KMS-11 (cell line): ENCODE results near the gene GPR65.

Experiments
- H2AFZ ChIP-seq: fragments of 200-600 bp; sonication (generic); 2 replicates; pipeline ENCODE4 v1.6.1; 2016; ENCODE audit warnings: antibody characterized with exemption, mixed run types, low read depth
- H3K27ac ChIP-seq: fragments of 200-600 bp; sonication (generic); 2 replicates; pipeline ENCODE4 v1.6.1; 2016; ENCODE audit warnings: mild to moderate bottlenecking, mixed run types
- H3K27me3 ChIP-seq: fragments of 200-600 bp; sonication (generic); 2 replicates; pipeline ENCODE4 v1.6.1; 2017; ENCODE audit warnings: mild to moderate bottlenecking, low read depth, mixed run types, moderate library complexity; ENCODE audit not compliant: insufficient read depth
- H3K36me3 ChIP-seq: fragments of 200-600 bp; sonication (generic); 2 replicates; pipeline ENCODE4 v1.6.1; 2017; ENCODE audit warnings: mild to moderate bottlenecking, mixed run types; ENCODE audit not compliant: insufficient read depth
- H3K4me1 ChIP-seq: fragments of 200-600 bp; sonication (generic); 2 replicates; pipeline ENCODE4 v1.6.1; 2016; ENCODE audit warnings: mild to moderate bottlenecking, low read depth, mixed run types; ENCODE audit not compliant: poor library complexity, severe bottlenecking
- H3K4me2 ChIP-seq: fragments of 200-600 bp; sonication (generic); 2 replicates; pipeline ENCODE4 v1.7.0; 2016; ENCODE audit warnings: mild to moderate bottlenecking, mixed run types
- H3K4me3 ChIP-seq: fragments of 200-600 bp; sonication (generic); IDR thresholded peaks from 2 replicates; pipeline ENCODE4 v1.6.1; 2017; ENCODE audit warnings: low read depth, low read length, mixed read lengths; ENCODE audit not compliant: insufficient read depth
- H3K79me2 ChIP-seq: fragments of 200-600 bp; sonication (generic); 2 replicates; pipeline ENCODE4 v1.6.1; 2016; ENCODE audit warnings: low read depth, mixed run types; ENCODE audit not compliant: insufficient read depth
- H3K9ac ChIP-seq: fragments of 200-600 bp; sonication (generic); 2 replicates; pipeline ENCODE4 v1.6.1; 2016; ENCODE audit warnings: mild to moderate bottlenecking, mixed run types
- H4K20me1 ChIP-seq: fragments of 200-600 bp; sonication (generic); 2 replicates; pipeline ENCODE4 v1.6.1; 2016; ENCODE audit warnings: mild to moderate bottlenecking, mixed run types; ENCODE audit not compliant: insufficient read depth
- CTCF ChIP-seq: fragments of 200-600 bp; sonication (generic); conservative IDR thresholded peaks from 2 replicates; pipeline ENCODE4 v1.6.1; 2017; ENCODE audit warnings: low read depth, mild to moderate bottlenecking, antibody characterized with exemption, low read length, moderate library complexity, mixed read lengths

GPR65 gene

GRCh38 chr14:87979689-87980088 lies 25.2 kb upstream of the GPR65 start:
- no peak overlapping the region for H3K4me3 ChIP-seq
- no peaks in the 10 kb centered on the region for H3K79me2 ChIP-seq
- no peaks in the 10 kb centered on the region for H3K36me3 ChIP-seq
- H3K4me2 ChIP-seq: no peak overlapping the region
- no peaks in the 10 kb centered on the region for H3K4me1 ChIP-seq
- H3K27ac ChIP-seq: no peak overlapping the region
- no peak overlapping the region for H2AFZ ChIP-seq
- no peak overlapping the region for H3K9ac ChIP-seq
- H3K27me3 ChIP-seq: no peaks in the 10 kb centered on the region
- no peak for TF ChIP-seq CTCF
- H4K20me1 ChIP-seq: no peaks in the 10 kb centered on the region

- Histone ChIP-seq H3K9ac (no peak overlapping the region), H3K27ac (no peak overlapping the region), H3K4me3 (no peak overlapping the region), H2AFZ (no peak overlapping the region), H3K4me1 (no peaks in the 10 kb centered on the region), H3K4me2 (no peak overlapping the region), H3K79me2 (no peaks in the 10 kb centered on the region), H3K27me3 (no peaks in the 10 kb centered on the region), H4K20me1 (no peaks in the 10 kb centered on the region), H3K36me3 (no peaks in the 10 kb centered on the region)
- no peak for TF ChIP-seq CTCF
These were observed 15.5 kb upstream of the GPR65 start for GRCh38 chr14:87989221-87989955.

GRCh38 chr14:87989956-87990299 lies 15.0 kb upstream of the GPR65 start:
- Histone ChIP-seq H3K4me2 (no peak overlapping the region), H3K27ac (no peak overlapping the region)
- TF ChIP-seq CTCF: no peak

GRCh38 chr14:87990682-87991081 lies 14.3 kb upstream of the GPR65 start:
- no peak for TF ChIP-seq CTCF
- Histone ChIP-seq H3K4me2 (no peak overlapping the region), H3K4me1 (no peaks in the 10 kb centered on the region), H4K20me1 (no peaks in the 10 kb centered on the region), H3K9ac (no peak overlapping the region), H2AFZ (no peak overlapping the region), H3K27me3 (no peaks in the 10 kb centered on the region), H3K27ac (no peak overlapping the region), H3K36me3 (no peaks in the 10 kb centered on the region), H3K4me3 (no peak overlapping the region), H3K79me2 (no peaks in the 10 kb centered on the region)

More at GRCh38 chr14:87989956-87990299, 15.0 kb upstream of the GPR65 start:
- no peaks in the 10 kb centered on the region for H3K79me2 ChIP-seq
- H3K27me3 ChIP-seq: no peaks in the 10 kb centered on the region
- H3K9ac ChIP-seq: no peak overlapping the region
- H4K20me1 ChIP-seq: no peaks in the 10 kb centered on the region
- no peaks in the 10 kb centered on the region for H3K36me3 ChIP-seq
- H3K4me1 ChIP-seq: no peaks in the 10 kb centered on the region
- no peak overlapping the region for H2AFZ ChIP-seq
- no peak overlapping the region for H3K4me3 ChIP-seq
